ENCODE measurements around the gene NKAIN2.

The NKAIN2 gene

DNA sequence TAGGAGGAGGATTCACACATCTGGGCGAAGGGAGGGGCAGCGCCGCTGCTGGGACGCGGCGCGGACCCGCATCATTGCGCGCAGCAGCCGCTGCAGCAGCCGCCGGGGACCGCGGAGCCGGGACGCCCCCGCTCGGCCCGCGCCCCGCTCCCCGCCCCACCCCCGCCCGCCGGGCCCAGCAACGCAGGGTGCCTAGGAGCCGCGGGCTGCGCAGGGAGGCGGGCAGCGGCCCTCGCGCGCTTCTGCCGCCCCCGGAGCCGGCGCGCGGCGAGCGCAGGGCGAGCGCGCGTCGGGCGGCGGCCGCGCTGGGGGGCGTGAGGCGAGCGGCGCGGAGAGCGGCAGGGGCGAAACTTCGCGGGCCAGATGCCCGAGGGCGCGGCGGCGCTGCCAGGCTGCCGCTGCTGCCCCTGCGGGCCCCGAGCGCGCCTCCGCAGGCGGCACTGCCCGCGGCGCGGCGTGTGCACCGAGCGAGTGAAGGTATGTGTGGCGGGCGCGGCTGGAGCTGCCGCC is at the start of gene NKAIN2:
NKAIN2 (plus strand) TSS at position 362 of the 510 bp plus-strand sequence.
- no peak for DNase-seq

DNA sequence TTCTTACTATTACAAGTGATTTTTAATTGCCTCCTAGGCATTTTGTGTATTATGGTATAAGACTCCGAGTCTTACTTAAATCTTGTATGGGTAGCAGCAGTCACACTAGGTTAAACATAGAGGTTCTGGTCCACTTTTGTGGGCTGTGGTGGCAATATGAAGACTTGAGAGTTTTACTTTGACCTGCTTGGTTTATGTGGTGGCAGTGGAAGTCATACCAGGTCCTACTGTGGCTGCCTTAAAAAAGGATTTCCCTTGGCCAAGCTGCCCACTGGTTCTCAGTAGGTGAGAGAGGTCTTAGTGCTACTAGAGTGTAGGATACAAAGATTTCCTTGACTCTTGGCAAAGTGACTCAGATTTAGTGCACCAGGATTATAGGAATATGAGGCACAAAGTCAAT is 44.2 kb upstream of the NKAIN2 start:
- DNase-seq, result no peak

DNA sequence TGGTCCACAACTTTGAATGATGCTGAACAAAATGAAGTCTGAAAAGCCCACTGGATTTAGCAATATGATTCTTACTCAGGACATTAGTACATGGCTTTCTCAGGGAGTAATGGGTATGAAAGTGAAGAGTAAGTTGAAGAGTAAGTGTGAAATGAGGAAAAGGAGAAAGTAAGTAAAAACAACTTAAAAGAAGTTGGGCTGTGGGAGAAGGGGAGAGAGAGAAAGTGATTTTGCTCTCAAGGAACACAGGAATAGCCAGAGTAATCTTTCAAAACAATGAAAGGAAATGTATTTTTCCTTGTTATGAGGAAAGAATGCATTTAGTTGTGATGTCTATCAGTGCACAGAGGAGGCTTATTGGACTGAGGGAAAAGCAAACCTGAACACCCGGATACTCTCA is 39.8 kb upstream of the NKAIN2 start:
- no peak for DNase-seq

- no peak for DNase-seq
Measured at GRCh38 chr6:123764722-123765121, 38.9 kb upstream of the NKAIN2 start.

DNA sequence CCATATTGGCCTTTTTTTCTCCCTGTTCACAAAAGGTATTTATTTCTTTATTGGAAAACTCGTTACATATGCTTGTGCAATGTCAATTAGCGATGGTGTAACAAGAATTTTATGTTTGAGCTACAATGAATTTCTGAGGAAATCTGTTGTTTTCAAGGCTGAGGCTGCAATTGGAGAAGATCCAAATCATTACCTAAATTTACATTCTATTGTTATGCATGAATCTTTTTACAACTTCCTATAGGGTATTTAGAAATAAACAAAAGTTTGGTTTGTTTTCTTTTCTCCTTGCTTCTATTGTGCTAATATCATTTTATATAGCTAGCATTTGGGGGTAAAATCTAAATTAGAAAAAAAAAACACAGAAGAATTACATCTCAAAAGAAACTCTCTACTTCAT is 34.7 kb upstream of the NKAIN2 start:
- no peak for DNase-seq

DNA sequence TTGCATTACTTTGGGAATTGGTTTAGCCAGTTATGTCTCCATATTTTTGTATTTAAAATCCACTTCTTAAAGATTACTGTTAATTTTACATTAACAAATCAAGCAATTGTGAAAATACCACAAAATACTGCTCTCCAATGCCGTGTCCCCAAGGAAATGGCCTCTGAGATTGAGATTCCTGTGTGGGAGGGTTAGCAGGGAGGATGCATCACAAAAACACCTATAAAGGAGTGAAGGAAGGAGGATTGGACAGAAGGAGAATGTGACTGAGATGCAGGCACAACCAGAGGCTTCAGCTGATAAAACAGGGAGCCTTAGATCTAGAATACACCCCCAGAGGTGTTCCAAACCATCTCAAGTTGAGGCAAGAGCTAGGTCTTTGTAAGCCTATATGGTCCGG is 34.2 kb upstream of the NKAIN2 start:
- DNase-seq, result no peak

DNA sequence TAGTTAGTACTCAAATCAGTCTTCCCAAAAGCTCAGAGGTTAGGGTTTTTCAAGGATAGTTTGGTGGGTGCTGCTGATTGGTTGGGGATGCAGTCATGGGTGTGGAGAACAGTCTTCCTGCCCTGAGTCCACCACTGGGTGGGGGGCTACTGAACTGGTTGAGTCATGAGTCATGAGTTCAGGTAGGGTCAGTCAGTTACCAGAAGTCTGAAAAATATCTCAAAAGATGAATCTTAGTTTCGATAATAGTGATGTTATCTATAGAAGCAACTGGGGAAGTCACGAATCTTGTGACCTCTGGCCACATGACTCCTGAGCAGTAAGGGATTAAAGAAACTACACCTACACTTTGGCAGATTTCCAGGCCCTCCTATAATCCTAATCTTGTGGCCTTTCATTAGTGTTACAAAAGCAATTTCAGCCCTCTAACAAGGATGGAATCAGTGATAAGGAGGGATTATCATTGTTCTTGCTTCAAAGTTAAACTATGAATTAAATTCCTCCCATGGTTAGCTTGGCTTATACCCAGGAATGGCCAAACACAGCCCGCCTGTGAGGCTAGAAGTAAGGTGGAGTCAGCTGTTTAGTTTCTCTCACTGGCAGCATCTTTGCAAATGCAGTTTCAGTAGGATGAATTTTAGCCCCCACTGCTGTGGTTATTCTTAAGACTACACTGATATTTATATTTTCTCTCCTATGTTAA is 33.3 kb upstream of the NKAIN2 start:
- no peak for DNase-seq

DNA sequence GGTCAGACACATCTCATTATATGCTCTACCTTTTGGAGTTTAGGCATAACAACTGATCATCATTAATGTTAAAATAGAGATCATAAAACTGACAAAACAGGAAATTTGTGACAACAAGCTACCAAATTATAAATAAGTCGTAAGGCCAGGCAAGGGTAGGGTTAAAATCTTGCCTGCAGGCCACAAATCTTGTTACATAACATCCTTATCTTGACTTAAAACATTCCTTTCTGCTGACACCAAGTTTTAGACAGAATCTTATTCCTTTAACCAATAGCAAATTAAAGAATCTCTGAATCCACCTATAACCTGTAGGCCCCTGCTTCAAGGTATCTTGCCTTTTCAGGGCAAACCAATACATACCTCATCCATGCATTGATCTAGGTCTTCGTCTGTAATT is 32.5 kb upstream of the NKAIN2 start:
- DNase-seq, result no peak

DNA sequence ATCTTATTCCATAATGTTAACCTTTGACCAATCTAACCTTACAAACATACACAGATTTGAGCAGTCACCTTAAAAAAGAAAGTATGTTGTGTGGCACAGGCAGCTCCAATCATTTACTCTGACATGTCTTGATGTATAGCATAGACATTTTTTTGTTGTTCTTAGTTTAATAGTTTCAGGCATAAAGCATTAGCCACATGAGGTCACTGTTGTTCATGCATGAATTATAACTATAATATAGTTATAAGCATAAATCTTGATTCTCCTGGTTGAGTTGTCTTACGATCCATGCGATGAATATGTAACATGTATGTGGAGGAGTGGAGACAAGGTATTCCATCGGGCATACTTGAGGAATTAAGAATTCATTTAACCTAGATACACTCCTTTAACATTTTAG is 26.1 kb upstream of the NKAIN2 start:
- no peak for DNase-seq

GRCh38 chr6:123780021-123780420 is 23.6 kb upstream of the NKAIN2 start:
- no peak for DNase-seq

- no peak for DNase-seq
Measured at GRCh38 chr6:123784330-123784729, 19.3 kb upstream of the NKAIN2 start.

DNA sequence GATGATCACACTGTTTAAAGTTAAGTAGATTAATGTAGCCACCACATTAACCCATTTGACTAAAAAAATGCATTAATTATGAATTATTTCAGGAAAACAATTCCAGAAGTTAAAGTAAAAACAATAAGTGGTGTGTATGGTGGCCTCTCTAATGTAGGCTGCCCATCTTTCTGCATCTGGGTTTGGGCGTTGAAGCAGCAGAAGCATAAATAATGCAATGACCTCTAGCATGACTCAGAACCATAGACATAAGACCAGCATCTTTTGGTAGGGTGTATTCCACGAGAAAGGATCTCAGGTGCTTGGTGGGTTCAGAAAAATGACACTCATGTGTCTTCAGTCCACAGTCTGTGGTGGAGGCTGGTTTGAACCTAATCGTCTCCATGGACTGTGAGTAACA is 18.6 kb upstream of the NKAIN2 start:
- no peak for DNase-seq

GRCh38 chr6:123788319-123788718 is 15.3 kb upstream of the NKAIN2 start:
- no peak for DNase-seq

GRCh38 chr6:123794190-123794589 is 9.5 kb upstream of the NKAIN2 start:
- DNase-seq, result no peak

DNA sequence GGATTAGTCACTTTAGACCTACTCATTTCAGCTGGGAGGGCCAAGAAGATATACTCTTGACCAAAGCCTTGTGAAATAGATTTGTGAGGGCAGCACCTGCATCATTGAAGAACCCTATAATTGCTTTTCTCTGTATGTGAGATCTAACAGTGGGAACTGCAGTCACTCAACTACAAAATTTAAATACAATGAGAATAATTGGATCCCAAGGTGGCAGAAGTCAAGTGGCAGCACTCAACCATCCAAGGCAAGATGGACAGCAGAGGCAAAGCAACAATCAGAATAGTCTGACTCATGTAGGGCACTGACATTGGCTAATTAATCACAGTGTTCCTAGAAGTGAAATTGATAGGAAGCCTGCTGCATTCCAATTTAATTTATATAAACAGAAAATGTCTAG is 8.9 kb upstream of the NKAIN2 start:
- DNase-seq, result no peak

- no peak for DNase-seq
Measured at GRCh38 chr6:123801067-123801466, 2.6 kb upstream of the NKAIN2 start.

DNA sequence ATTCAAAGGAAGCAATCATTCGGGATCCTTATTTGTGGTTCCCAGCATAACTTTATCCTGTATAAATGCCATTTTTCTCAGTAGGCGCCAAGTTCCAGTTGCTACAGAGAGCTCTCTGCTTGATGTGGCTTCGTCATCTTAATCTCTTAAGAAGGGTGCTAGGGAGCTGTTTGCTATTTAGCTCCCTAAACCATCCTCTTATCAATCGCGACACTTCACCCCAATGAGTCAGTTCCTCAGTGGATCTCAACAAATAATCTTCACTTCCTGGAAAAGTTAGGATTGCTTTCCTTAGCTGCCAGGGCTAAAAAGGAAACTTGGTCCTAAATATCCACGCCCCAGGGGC is 1.3 kb upstream of the NKAIN2 start:
- DNase-seq, result no peak

- DNase-seq, result peak; percentile 73
Measured at GRCh38 chr6:123802697-123803503, 765 bp upstream of the NKAIN2 start.

DNA sequence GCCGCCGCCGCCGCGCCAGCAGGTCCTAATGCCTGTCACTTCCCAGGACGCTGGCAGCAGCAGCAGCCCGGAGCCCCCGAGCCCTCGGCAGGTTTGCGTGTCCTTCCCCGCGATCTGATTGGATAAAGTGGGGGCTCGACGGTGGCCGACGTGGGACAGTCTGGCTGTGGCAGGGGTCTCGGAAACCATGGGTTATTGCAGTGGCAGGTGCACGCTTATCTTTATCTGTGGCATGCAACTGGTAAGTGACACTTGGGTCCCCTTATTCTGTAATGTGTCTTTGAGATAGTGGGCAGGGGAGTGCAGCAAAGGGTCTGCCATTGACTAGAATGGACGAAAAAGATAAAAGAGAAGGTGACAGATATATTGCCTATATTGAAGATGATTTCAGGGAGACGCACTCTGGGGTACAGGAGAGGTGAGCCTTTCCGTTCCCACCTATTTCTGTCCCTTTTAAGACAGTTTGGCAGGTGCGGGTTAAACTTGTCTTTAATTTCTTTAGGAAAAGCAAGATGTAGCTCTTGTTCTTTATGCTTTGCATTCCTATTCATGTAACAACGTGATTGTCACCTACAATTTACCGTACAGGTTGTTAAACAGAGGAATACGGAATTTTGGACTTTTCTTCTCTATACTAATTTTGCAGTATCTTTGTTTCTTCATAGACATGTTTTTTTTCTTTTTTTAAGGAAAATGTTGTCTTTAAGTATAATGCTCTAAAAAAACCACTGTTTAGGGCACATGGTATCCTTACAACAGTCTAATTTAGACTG is 535 bp downstream of the NKAIN2 start:
- no peak for DNase-seq

GRCh38 chr6:123804787-123805540 is 1.3 kb downstream of the NKAIN2 start:
- no peak for DNase-seq

GRCh38 chr6:123805921-123806320 is 2.3 kb downstream of the NKAIN2 start:
- no peak for DNase-seq

GRCh38 chr6:123806561-123806960 is 2.9 kb downstream of the NKAIN2 start:
- no peak for DNase-seq

GRCh38 chr6:123808556-123808955 is 4.9 kb downstream of the NKAIN2 start:
- peak; percentile 19 for DNase-seq

Measured in kidney glomerular epithelial cell (primary cell).